HCT116 (cell line): ENCODE results near the gene STXBP5. TPM values are rescaled to one million over a fixed set of nuclear protein-coding genes. Genes with fewer than 3 reads are reported as not detected.

ENCODE experiments used
- ATAC-seq: fragments of 200-7000 bp; cut with Tn5 transposase; 2 replicates; pipeline ENCODE4 v1.9.1; 2020; ENCODE audit warnings: mild to moderate bottlenecking, moderate library complexity
- BruUV-seq: library from RNA; stranded (reverse); fragments of 400-500 nt; replicated peaks from 2 replicates; lab custom pipeline; 2021; lab: Mats Ljungman, UMichigan
- CTCF ChIA-PET: fragments of 300-600 bp; sonication (Branson Sonifier 250); formaldehyde crosslinking; loops from one replicate; lab custom pipeline; 2021; ENCODE audit warnings: antibody characterized with exemption; lab: Charles Lee
- POLR2A ChIA-PET: fragments of 300-600, 350-600 bp; sonication (Branson Sonifier 250); formaldehyde crosslinking; loops from one replicate; lab custom pipeline; 2021; ENCODE audit warnings: antibody characterized with exemption; lab: Charles Lee
- RAD21 ChIA-PET, 2 experiments: fragments of 300-600 bp; sonication (Branson Sonifier 250); formaldehyde crosslinking; loops; one replicate each; lab custom pipeline; 2023; ENCODE audit warnings: low total read pairs in 2 of 2; ENCODE audit not compliant: uncharacterized antibody in 2 of 2, unreplicated experiment in 2 of 2, low non-redundant PET in 1 of 2; lab: Charles Lee
- DNase-seq: peaks from one replicate; pipeline ENCODE4 v3.0.0-alpha.2; 2010; ENCODE audit warnings: low read depth, low spot score
- H2AFZ ChIP-seq: fragments of 200-600 bp; shearing (Covaris generic), sonication (generic); 2 replicates; pipeline ENCODE4 v1.6.1; 2017; ENCODE audit warnings: low read depth, mixed run types, mixed read lengths, antibody characterized with exemption, low read length; ENCODE audit not compliant: poor library complexity, severe bottlenecking
- H3K27ac ChIP-seq: 2 replicates; pipeline ENCODE4 v1.5.1; 2012; ENCODE audit warnings: low read depth, low read length
- H3K27me3 ChIP-seq: fragments of 200-600 bp; sonication (generic); 2 replicates; pipeline ENCODE4 v1.6.1; 2016; ENCODE audit warnings: mixed run types, low read length, mixed read lengths; ENCODE audit not compliant: insufficient read depth
- H3K36me3 ChIP-seq, 2 experiments: fragments of 200-500 bp in 1 of 2; fragments of 200-600 bp in 1 of 2; sonication (Bioruptor generic) in 1 of 2; sonication (generic) in 1 of 2; 2 replicates each; pipeline versions ENCODE4 v1.5.1 to v1.6.1; 2014 to 2016; ENCODE audit warnings: low read length in 2 of 2, inconsistent platforms in 1 of 2, mixed read lengths in 1 of 2, mixed run types in 1 of 2; ENCODE audit not compliant: insufficient read depth in 2 of 2, control insufficient read depth in 1 of 2
- H3K4me1 ChIP-seq, 2 experiments: fragments of 200-600 bp in 1 of 2; sonication (generic) in 1 of 2; 2 replicates each; pipeline versions ENCODE4 v1.5.1 to v1.6.1; 2012 to 2017; ENCODE audit warnings: low read length in 2 of 2, inconsistent platforms in 1 of 2, mild to moderate bottlenecking in 1 of 2, mixed read lengths in 1 of 2, mixed run types in 1 of 2, moderate library complexity in 1 of 2; ENCODE audit not compliant: insufficient read depth in 2 of 2, control insufficient read depth in 1 of 2
- H3K4me2 ChIP-seq: fragments of 200-600 bp; sonication (generic); 2 replicates; pipeline ENCODE4 v1.6.1; 2017; ENCODE audit warnings: mixed run types, low read length, mixed read lengths
- H3K4me3 ChIP-seq, 2 experiments: fragments of 200-600 bp in 1 of 2; sonication (generic) in 1 of 2; replicated peaks in 1 of 2; 2 replicates each; pipeline ENCODE4 v1.5.1; 2011 to 2016; ENCODE audit warnings: low read length in 2 of 2, control low read depth in 1 of 2, low read depth in 1 of 2, mild to moderate bottlenecking in 1 of 2, mixed read lengths in 1 of 2, mixed run types in 1 of 2
- H3K79me2 ChIP-seq: fragments of 200-600 bp; sonication (generic); 2 replicates; pipeline ENCODE4 v1.6.1; 2017; ENCODE audit warnings: mild to moderate bottlenecking, mixed run types, low read length, moderate library complexity, mixed read lengths; ENCODE audit not compliant: insufficient read depth
- H3K9ac ChIP-seq: fragments of 200-600 bp; sonication (generic); 2 replicates; pipeline ENCODE4 v1.6.1; 2016; ENCODE audit warnings: low read length, mixed read lengths
- H3K9me2 ChIP-seq: fragments of 200-600 bp; sonication (generic), shearing (Covaris generic); 2 replicates; pipeline ENCODE4 v1.6.1; 2017; ENCODE audit warnings: mixed run types, mild to moderate bottlenecking, moderate library complexity; ENCODE audit not compliant: insufficient read depth
- H3K9me3 ChIP-seq, 2 experiments: fragments of 200-500 bp in 1 of 2; fragments of 200-600 bp in 1 of 2; sonication (Bioruptor generic) in 1 of 2; sonication (generic) in 1 of 2; 2 replicates each; pipeline ENCODE4 v1.6.1; 2014 to 2017; ENCODE audit warnings: low read length in 2 of 2, mixed read lengths in 2 of 2, inconsistent platforms in 1 of 2, low read depth in 1 of 2, mild to moderate bottlenecking in 1 of 2, mixed run types in 1 of 2, moderate library complexity in 1 of 2; ENCODE audit not compliant: control insufficient read depth in 1 of 2, insufficient read depth in 1 of 2
- H4K20me1 ChIP-seq: fragments of 200-600 bp; sonication (generic), shearing (Covaris generic); 2 replicates; pipeline ENCODE4 v1.6.1; 2017; ENCODE audit warnings: mixed run types, mild to moderate bottlenecking, moderate library complexity; ENCODE audit not compliant: insufficient read depth
- ATF3 ChIP-seq: IDR thresholded peaks from 2 replicates; pipeline ENCODE4 v1.6.1; 2012
- CBX3 ChIP-seq: IDR thresholded peaks from 2 replicates; pipeline ENCODE4 v1.6.1; 2012; ENCODE audit warnings: low read depth
- CTCF ChIP-seq, 3 experiments: fragments of 200-600 bp in 1 of 3; sonication (generic) in 1 of 3; IDR thresholded peaks in 2 of 3; conservative IDR thresholded peaks in 1 of 3; 2 replicates each; pipeline ENCODE4 v1.5.1; 2012 to 2017; ENCODE audit warnings: low read depth in 2 of 3, low read length in 2 of 3, antibody characterized with exemption in 1 of 3, borderline replicate concordance in 1 of 3, control low read depth in 1 of 3, mild to moderate bottlenecking in 1 of 3, mixed read lengths in 1 of 3, mixed run types in 1 of 3, moderate library complexity in 1 of 3; ENCODE audit not compliant: insufficient read depth in 1 of 3
- EGR1 ChIP-seq: IDR thresholded peaks from 2 replicates; pipeline ENCODE4 v1.6.1; 2012; ENCODE audit warnings: low read depth
- ELF1 ChIP-seq: IDR thresholded peaks from 2 replicates; pipeline ENCODE4 v1.6.1; 2012; ENCODE audit warnings: low read depth, borderline replicate concordance
- EZH2 ChIP-seq: fragments of 200-600 bp; sonication (generic); IDR thresholded peaks from 2 replicates; pipeline ENCODE4 v1.6.1; 2017; ENCODE audit warnings: antibody characterized with exemption, mixed run types
- EZH2phosphoT487 ChIP-seq: fragments of 200-600 bp; IDR thresholded peaks from 2 replicates; pipeline ENCODE4 v1.6.1; 2018; ENCODE audit warnings: antibody characterized with exemption, borderline replicate concordance
- POLR2A ChIP-seq: IDR thresholded peaks from 2 replicates; pipeline ENCODE4 v1.7.0; 2011; ENCODE audit warnings: borderline replicate concordance; ENCODE audit not compliant: insufficient read depth, insufficient read length; ENCODE audit errors: extremely low read depth
- POLR2AphosphoS5 ChIP-seq: IDR thresholded peaks from 2 replicates; pipeline ENCODE4 v1.6.1; 2011; ENCODE audit warnings: mild to moderate bottlenecking, low read depth, low read length, moderate library complexity
- SIN3A ChIP-seq: IDR thresholded peaks from 2 replicates; pipeline ENCODE4 v1.6.1; 2012; ENCODE audit warnings: low read depth
- SP1 ChIP-seq: IDR thresholded peaks from 2 replicates; pipeline ENCODE4 v1.6.1; 2012; ENCODE audit warnings: low read depth
- SRF ChIP-seq: IDR thresholded peaks from 2 replicates; pipeline ENCODE4 v1.6.1; 2012; ENCODE audit warnings: low read depth
- TCF7L2 ChIP-seq: IDR thresholded peaks from 2 replicates; pipeline ENCODE4 v1.7.0; 2011; ENCODE audit warnings: borderline replicate concordance, inconsistent platforms; ENCODE audit not compliant: insufficient read depth, insufficient read length; ENCODE audit errors: extremely low read depth
- YY1 ChIP-seq: IDR thresholded peaks from 2 replicates; pipeline ENCODE4 v1.6.1; 2011; ENCODE audit warnings: low read length, low read depth, moderate library complexity, mild to moderate bottlenecking; ENCODE audit not compliant: insufficient replicate concordance; ENCODE audit errors: extremely low read depth
- ZBTB33 ChIP-seq: IDR thresholded peaks from 2 replicates; pipeline ENCODE4 v1.6.1; 2011; ENCODE audit warnings: mild to moderate bottlenecking, low read length, moderate library complexity; ENCODE audit not compliant: insufficient replicate concordance; ENCODE audit errors: extremely low read depth
- ZNF274 ChIP-seq: fragments of 200-500 bp; sonication (Bioruptor generic); IDR thresholded peaks from 2 replicates; pipeline ENCODE4 v1.6.1; 2014; ENCODE audit warnings: mild to moderate bottlenecking, low read depth, low read length, inconsistent platforms
- intact Hi-C: fragments of 100-400 bp; cut with micrococcal nuclease; formaldehyde crosslinking; loops from 2 replicates; pipeline ENCODE4 v1.10.0; 2022
- total RNA-seq: library from RNA; stranded (reverse); gene quantifications from one replicate; pipeline ENCODE4 v1.2.1, GENCODE V29; 2021; ENCODE audit not compliant: unreplicated experiment
- TF ChIP-seq, protein P1 (sequence below): IDR thresholded peaks from 2 replicates; pipeline ENCODE4 v1.6.1; 2012
- TF ChIP-seq, protein P2 (sequence below): IDR thresholded peaks from 2 replicates; pipeline ENCODE4 v1.6.1; 2012; ENCODE audit warnings: low read depth

Gene STXBP5
- total RNA-seq, 1 experiment from 2014 or later = 12.6 TPM

- ATAC-seq = no peak
- no peaks in the 10 kb centered on the region for H3K4me1 ChIP-seq
- ChIA-PET RAD21 (no interaction called here), CTCF (no interaction called here), POLR2A (no interaction called here)
- TF ChIP-seq POLR2AphosphoS5 (no peak), ELF1 (no peak), ZBTB33 (no peak), ATF3 (no peak), YY1 (no peak), TCF7L2 (no peak), EZH2 (no peak), POLR2A (no peak), EGR1 (no peak), CTCF (IDR thresholded peaks at IDR 0.05 in 2 of 3, conservative IDR thresholded peaks at IDR 0.05 in 1 of 3; ENCODE audit: borderline replicate concordance in 1 of 3, insufficient read depth in 1 of 3, low read depth in 2 of 3, low read length in 2 of 3) (no peak), EZH2phosphoT487 (no peak), SRF (no peak), SIN3A (no peak), ZNF274 (no peak), SP1 (no peak), CBX3 (no peak)
- TF ChIP-seq, protein P1, sequence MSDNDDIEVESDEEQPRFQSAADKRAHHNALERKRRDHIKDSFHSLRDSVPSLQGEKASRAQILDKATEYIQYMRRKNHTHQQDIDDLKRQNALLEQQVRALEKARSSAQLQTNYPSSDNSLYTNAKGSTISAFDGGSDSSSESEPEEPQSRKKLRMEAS = no peak
- TF ChIP-seq, protein P2, sequence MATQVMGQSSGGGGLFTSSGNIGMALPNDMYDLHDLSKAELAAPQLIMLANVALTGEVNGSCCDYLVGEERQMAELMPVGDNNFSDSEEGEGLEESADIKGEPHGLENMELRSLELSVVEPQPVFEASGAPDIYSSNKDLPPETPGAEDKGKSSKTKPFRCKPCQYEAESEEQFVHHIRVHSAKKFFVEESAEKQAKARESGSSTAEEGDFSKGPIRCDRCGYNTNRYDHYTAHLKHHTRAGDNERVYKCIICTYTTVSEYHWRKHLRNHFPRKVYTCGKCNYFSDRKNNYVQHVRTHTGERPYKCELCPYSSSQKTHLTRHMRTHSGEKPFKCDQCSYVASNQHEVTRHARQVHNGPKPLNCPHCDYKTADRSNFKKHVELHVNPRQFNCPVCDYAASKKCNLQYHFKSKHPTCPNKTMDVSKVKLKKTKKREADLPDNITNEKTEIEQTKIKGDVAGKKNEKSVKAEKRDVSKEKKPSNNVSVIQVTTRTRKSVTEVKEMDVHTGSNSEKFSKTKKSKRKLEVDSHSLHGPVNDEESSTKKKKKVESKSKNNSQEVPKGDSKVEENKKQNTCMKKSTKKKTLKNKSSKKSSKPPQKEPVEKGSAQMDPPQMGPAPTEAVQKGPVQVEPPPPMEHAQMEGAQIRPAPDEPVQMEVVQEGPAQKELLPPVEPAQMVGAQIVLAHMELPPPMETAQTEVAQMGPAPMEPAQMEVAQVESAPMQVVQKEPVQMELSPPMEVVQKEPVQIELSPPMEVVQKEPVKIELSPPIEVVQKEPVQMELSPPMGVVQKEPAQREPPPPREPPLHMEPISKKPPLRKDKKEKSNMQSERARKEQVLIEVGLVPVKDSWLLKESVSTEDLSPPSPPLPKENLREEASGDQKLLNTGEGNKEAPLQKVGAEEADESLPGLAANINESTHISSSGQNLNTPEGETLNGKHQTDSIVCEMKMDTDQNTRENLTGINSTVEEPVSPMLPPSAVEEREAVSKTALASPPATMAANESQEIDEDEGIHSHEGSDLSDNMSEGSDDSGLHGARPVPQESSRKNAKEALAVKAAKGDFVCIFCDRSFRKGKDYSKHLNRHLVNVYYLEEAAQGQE = no peak
- H3K9me2 ChIP-seq = no peaks in the 10 kb centered on the region
- H3K79me2 ChIP-seq = no peaks in the 10 kb centered on the region
- BruUV-seq = no TSS peak
- no peak overlapping the region for H3K9ac ChIP-seq
- no peaks in the 10 kb centered on the region for H3K9me3 ChIP-seq
- no peak overlapping the region for H3K27ac ChIP-seq
- H3K4me3 ChIP-seq = no peak overlapping the region
- no peaks in the 10 kb centered on the region for H4K20me1 ChIP-seq
- intact Hi-C loops = no loop called here
- DNase-seq = no peak
- H3K27me3 ChIP-seq = no peaks in the 10 kb centered on the region
- H3K4me2 ChIP-seq = no peak overlapping the region
- no peak overlapping the region for H2AFZ ChIP-seq
- H3K36me3 ChIP-seq = no peaks in the 10 kb centered on the region
Measured at GRCh38 chr6:147395158-147395557, 190.9 kb downstream of the STXBP5 start.
